Measurements from ENCODE around the gene OLR1. TPM values are rescaled to one million over a fixed set of nuclear protein-coding genes. Genes with fewer than 3 reads are reported as not detected.

OLR1 gene
- total RNA-seq, 1 experiment from 2014 or later, result 0.12 TPM

DNA sequence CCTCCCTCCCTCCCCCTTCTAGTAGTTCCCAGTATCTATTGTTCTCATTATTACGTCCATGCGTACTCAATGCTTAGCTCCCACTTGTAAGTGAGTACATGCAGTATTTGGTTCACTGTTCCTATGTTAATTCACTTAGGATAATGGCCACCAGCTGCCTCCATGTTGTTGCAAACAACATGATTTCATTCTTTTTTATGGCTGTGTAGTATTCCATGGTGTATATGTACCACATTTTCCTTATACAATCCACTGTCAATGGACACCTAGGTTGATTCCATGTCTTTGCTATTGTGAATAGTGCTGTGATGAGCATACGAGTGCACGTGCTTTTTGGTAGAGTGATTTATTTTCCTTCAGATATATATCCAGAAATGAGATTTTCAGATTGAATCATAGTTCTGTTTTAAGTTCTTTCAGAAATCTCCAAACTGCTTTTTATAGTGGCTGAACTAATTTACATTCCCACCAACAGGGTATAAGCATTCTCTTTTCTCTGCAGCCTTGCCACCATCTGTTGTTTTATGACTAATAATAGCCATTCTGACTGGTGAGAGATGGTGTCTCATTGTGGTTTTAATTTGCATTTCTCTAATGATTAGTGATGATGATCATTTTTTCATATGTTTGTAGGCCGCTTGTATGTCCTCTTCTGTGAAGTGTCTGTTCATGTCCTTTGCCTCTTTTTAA, 24.1 kb downstream of the OLR1 start:
- RAD21 ChIA-PET (ENCODE audit: low non-redundant PET in 1 of 2, low total read pairs in 2 of 2, uncharacterized antibody in 2 of 2, unreplicated experiment in 2 of 2), result no interaction called here
- Histone ChIP-seq H2AFZ (ENCODE audit: low read depth, low read length, poor library complexity, severe bottlenecking) (no peak overlapping the region), H3K9ac (ENCODE audit: low read length) (no peak overlapping the region), H4K20me1 (ENCODE audit: insufficient read depth) (no peaks in the 10 kb centered on the region; the same call in 1 of the 2 replicates), H3K79me2 (ENCODE audit: insufficient read depth, low read length) (no peaks in the 10 kb centered on the region), H3K9me2 (ENCODE audit: insufficient read depth) (no peaks in the 10 kb centered on the region), H3K4me1 (ENCODE audit: control insufficient read depth in 1 of 2, insufficient read depth in 2 of 2, low read length in 2 of 2) (no peaks in the 10 kb centered on the region), H3K27ac (ENCODE audit: low read depth, low read length) (no peak overlapping the region), H3K36me3 (ENCODE audit: control insufficient read depth in 1 of 2, insufficient read depth in 2 of 2, low read length in 2 of 2) (no peaks in the 10 kb centered on the region), H3K4me3 (replicated peaks in 1 of 2; ENCODE audit: low read depth in 1 of 2, low read length in 2 of 2) (no peak overlapping the region), H3K4me2 (ENCODE audit: low read length) (no peak overlapping the region), H3K9me3 (ENCODE audit: control insufficient read depth in 1 of 2, insufficient read depth in 1 of 2, low read depth in 1 of 2, low read length in 2 of 2) (no peaks in the 10 kb centered on the region), H3K27me3 (ENCODE audit: insufficient read depth, low read length) (no peaks in the 10 kb centered on the region)
- DNase-seq (ENCODE audit: low read depth, low spot score) (no peak), ATAC-seq (no peak)
- BruUV-seq (replicated peaks), result no TSS peak
- TF ChIP-seq SP1 (IDR thresholded peaks at IDR 0.05; ENCODE audit: low read depth), result no peak
- no peak for TF ChIP-seq POLR2A (IDR thresholded peaks at IDR 0.05; ENCODE audit: borderline replicate concordance, extremely low read depth, insufficient read depth, insufficient read length)
- no peak for TF ChIP-seq POLR2AphosphoS5 (IDR thresholded peaks at IDR 0.05; ENCODE audit: low read depth, low read length)
- TF ChIP-seq ZNF274 (IDR thresholded peaks at IDR 0.05; ENCODE audit: low read depth, low read length), result no peak
- no peak for TF ChIP-seq TCF7L2 (IDR thresholded peaks at IDR 0.05; ENCODE audit: borderline replicate concordance, extremely low read depth, insufficient read depth, insufficient read length)
- TF ChIP-seq, protein P1, sequence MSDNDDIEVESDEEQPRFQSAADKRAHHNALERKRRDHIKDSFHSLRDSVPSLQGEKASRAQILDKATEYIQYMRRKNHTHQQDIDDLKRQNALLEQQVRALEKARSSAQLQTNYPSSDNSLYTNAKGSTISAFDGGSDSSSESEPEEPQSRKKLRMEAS (IDR thresholded peaks at IDR 0.05), result no peak
- no peak for TF ChIP-seq YY1 (IDR thresholded peaks at IDR 0.05; ENCODE audit: extremely low read depth, insufficient replicate concordance, low read depth, low read length)
- TF ChIP-seq SIN3A (IDR thresholded peaks at IDR 0.05; ENCODE audit: low read depth), result no peak
- no peak for TF ChIP-seq CEBPB (IDR thresholded peaks at IDR 0.05; ENCODE audit: low read depth)
- intact Hi-C loops (cut with micrococcal nuclease), result no loop called here
- POLR2A ChIA-PET, result no interaction called here
- CTCF ChIA-PET, result no interaction called here

Measured in HCT116 (cell line).